ENCODE measurements around the gene KRT83.

The KRT83 gene

GRCh38 chr12:52341066-52341580 is 19.9 kb upstream of the KRT83 start:
- Histone ChIP-seq H3K14ac (ENCODE audit: low read length) (no peak overlapping the region), H4K91ac (ENCODE audit: low read depth, low read length, poor library complexity) (no peak overlapping the region), H3K27ac (replicated peaks; ENCODE audit: low read length) (no peak overlapping the region), H3K9ac (ENCODE audit: low read depth, low read length, poor library complexity) (no peak overlapping the region), H2BK5ac (ENCODE audit: low read length) (no peak overlapping the region), H3K18ac (ENCODE audit: low read length) (no peak overlapping the region), H2AK5ac (ENCODE audit: low read depth, low read length) (no peak overlapping the region), H3K4ac (ENCODE audit: low read length) (no peak overlapping the region), H2AFZ (ENCODE audit: low read length) (no peak overlapping the region), H2BK15ac (ENCODE audit: low read length) (no peak overlapping the region), H3K79me1 (ENCODE audit: low read depth, low read length) (no peaks in the 10 kb centered on the region), H3K4me2 (ENCODE audit: insufficient read depth, low read length, poor library complexity, severe bottlenecking) (no peak overlapping the region), H3K9me3 (replicated peaks in 1 of 2; ENCODE audit: control insufficient read depth in 2 of 2, insufficient read depth in 1 of 2, low read depth in 1 of 2, low read length in 2 of 2) (no peaks in the 10 kb centered on the region), H3K4me3 (ENCODE audit: low read length in 2 of 2) (no peak overlapping the region), H2BK12ac (ENCODE audit: low read length) (no peak overlapping the region), H3K4me1 (ENCODE audit: control insufficient read depth in 2 of 2, insufficient read depth in 1 of 2, low read depth in 1 of 2, low read length in 2 of 2) (peaks cover 0 to 2% of the 10 kb centered on the region in 2 donors), H2BK120ac (ENCODE audit: low read depth, low read length) (no peak overlapping the region), H3K36me3 (replicated peaks in 1 of 2; ENCODE audit: control insufficient read depth in 2 of 2, insufficient read depth in 2 of 2, low read length in 2 of 2) (no peaks in the 10 kb centered on the region), H3K27me3 (ENCODE audit: control insufficient read depth in 3 of 3, insufficient read depth in 3 of 3, low read depth in 1 of 3, low read length in 3 of 3) (peaks cover 0 to 4% (median 0%) of the 10 kb centered on the region in 3 experiments), H3K23ac (ENCODE audit: low read depth, low read length, poor library complexity) (no peak overlapping the region), H4K8ac (ENCODE audit: low read depth, low read length) (no peak overlapping the region)
- no peak for DNase-seq (ENCODE audit: low spot score)
- no CpG with 5 or more reads among the region's 14 CpGs for WGBS, 2 donors (ENCODE audit: extremely low coverage in 2 of 2, insufficient read length in 2 of 2, insufficient replicate concordance in 1 of 2)

- WGBS, 2 donors (ENCODE audit: extremely low coverage in 2 of 2, insufficient read length in 2 of 2, insufficient replicate concordance in 1 of 2), result no CpG with 5 or more reads among the region's 10 CpGs
Measured at GRCh38 chr12:52338241-52338960, 17.2 kb upstream of the KRT83 start.

GRCh38 chr12:52337054-52337453 is 15.9 kb upstream of the KRT83 start:
- Histone ChIP-seq H2AK5ac (ENCODE audit: low read depth, low read length) (no peak overlapping the region), H4K8ac (ENCODE audit: low read depth, low read length) (no peak overlapping the region), H2BK120ac (ENCODE audit: low read depth, low read length) (no peak overlapping the region), H2AFZ (ENCODE audit: low read length) (no peak overlapping the region), H3K14ac (ENCODE audit: low read length) (no peak overlapping the region), H2BK12ac (ENCODE audit: low read length) (no peak overlapping the region), H3K36me3 (replicated peaks in 1 of 2; ENCODE audit: control insufficient read depth in 2 of 2, insufficient read depth in 2 of 2, low read length in 2 of 2) (no peaks in the 10 kb centered on the region), H4K91ac (ENCODE audit: low read depth, low read length, poor library complexity) (no peak overlapping the region), H3K27me3 (ENCODE audit: control insufficient read depth in 3 of 3, insufficient read depth in 3 of 3, low read depth in 1 of 3, low read length in 3 of 3) (peaks cover 0 to 4% (median 0%) of the 10 kb centered on the region in 3 experiments), H2BK5ac (ENCODE audit: low read length) (no peak overlapping the region), H3K4me1 (ENCODE audit: control insufficient read depth in 2 of 2, insufficient read depth in 1 of 2, low read depth in 1 of 2, low read length in 2 of 2) (peaks cover 0 to 2% of the 10 kb centered on the region in 2 donors), H3K9me3 (replicated peaks in 1 of 2; ENCODE audit: control insufficient read depth in 2 of 2, insufficient read depth in 1 of 2, low read depth in 1 of 2, low read length in 2 of 2) (peaks cover 0 to 3% of the 10 kb centered on the region in 2 donors), H3K23ac (ENCODE audit: low read depth, low read length, poor library complexity) (no peak overlapping the region), H3K27ac (replicated peaks; ENCODE audit: low read length) (no peak overlapping the region), H2BK15ac (ENCODE audit: low read length) (no peak overlapping the region), H3K4me2 (ENCODE audit: insufficient read depth, low read length, poor library complexity, severe bottlenecking) (no peak overlapping the region), H3K18ac (ENCODE audit: low read length) (no peak overlapping the region), H3K9ac (ENCODE audit: low read depth, low read length, poor library complexity) (no peak overlapping the region), H3K4me3 (ENCODE audit: low read length in 2 of 2) (no peak overlapping the region), H3K4ac (ENCODE audit: low read length) (no peak overlapping the region), H3K79me1 (ENCODE audit: low read depth, low read length) (no peaks in the 10 kb centered on the region)
- no peak for DNase-seq (ENCODE audit: low spot score)
- WGBS, 2 donors (ENCODE audit: extremely low coverage in 2 of 2, insufficient read length in 2 of 2, insufficient replicate concordance in 1 of 2), result no CpG with 5 or more reads among the region's 1 CpG

More at GRCh38 chr12:52338241-52338960, 17.2 kb upstream of the KRT83 start:
- no peak overlapping the region for H3K14ac ChIP-seq (ENCODE audit: low read length)
- H3K27ac ChIP-seq (replicated peaks; ENCODE audit: low read length), result no peak overlapping the region
- no peak overlapping the region for H2AFZ ChIP-seq (ENCODE audit: low read length)
- peak overlapping the region; percentile 26 for H4K91ac ChIP-seq (ENCODE audit: low read depth, low read length, poor library complexity)
- peaks cover 0 to 2% of the 10 kb centered on the region in 2 donors for H3K4me1 ChIP-seq (ENCODE audit: control insufficient read depth in 2 of 2, insufficient read depth in 1 of 2, low read depth in 1 of 2, low read length in 2 of 2)
- H2BK12ac ChIP-seq (ENCODE audit: low read length), result no peak overlapping the region
- no peak overlapping the region for H2BK120ac ChIP-seq (ENCODE audit: low read depth, low read length)
- peaks cover 0 to 4% (median 0%) of the 10 kb centered on the region in 3 experiments for H3K27me3 ChIP-seq (ENCODE audit: control insufficient read depth in 3 of 3, insufficient read depth in 3 of 3, low read depth in 1 of 3, low read length in 3 of 3)
- no peak overlapping the region for H3K4me2 ChIP-seq (ENCODE audit: insufficient read depth, low read length, poor library complexity, severe bottlenecking)
- no peaks in the 10 kb centered on the region for H3K36me3 ChIP-seq (replicated peaks in 1 of 2; ENCODE audit: control insufficient read depth in 2 of 2, insufficient read depth in 2 of 2, low read length in 2 of 2)
- H2AK5ac ChIP-seq (ENCODE audit: low read depth, low read length), result no peak overlapping the region
- H3K18ac ChIP-seq (ENCODE audit: low read length), result no peak overlapping the region
- no peak overlapping the region for H3K23ac ChIP-seq (ENCODE audit: low read depth, low read length, poor library complexity)
- H2BK15ac ChIP-seq (ENCODE audit: low read length), result no peak overlapping the region
- no peak overlapping the region for H3K9ac ChIP-seq (ENCODE audit: low read depth, low read length, poor library complexity)
- no peak overlapping the region for H3K4me3 ChIP-seq (ENCODE audit: low read length in 2 of 2)
- H3K4ac ChIP-seq (ENCODE audit: low read length), result no peak overlapping the region
- H2BK5ac ChIP-seq (ENCODE audit: low read length), result no peak overlapping the region
- no peaks in the 10 kb centered on the region for H3K79me1 ChIP-seq (ENCODE audit: low read depth, low read length)
- H3K9me3 ChIP-seq (replicated peaks in 1 of 2; ENCODE audit: control insufficient read depth in 2 of 2, insufficient read depth in 1 of 2, low read depth in 1 of 2, low read length in 2 of 2), result peaks cover 0 to 3% of the 10 kb centered on the region in 2 donors
- DNase-seq (ENCODE audit: low spot score), result no peak
- no peak overlapping the region for H4K8ac ChIP-seq (ENCODE audit: low read depth, low read length)

- no peak overlapping the region for H3K27ac ChIP-seq (replicated peaks; ENCODE audit: low read length)
- H3K4ac ChIP-seq (ENCODE audit: low read length), result no peak overlapping the region
- H3K27me3 ChIP-seq (ENCODE audit: control insufficient read depth in 3 of 3, insufficient read depth in 3 of 3, low read depth in 1 of 3, low read length in 3 of 3), result peaks cover 0 to 4% (median 0%) of the 10 kb centered on the region in 3 experiments
- peaks cover 0 to 3% of the 10 kb centered on the region in 2 donors for H3K9me3 ChIP-seq (replicated peaks in 1 of 2; ENCODE audit: control insufficient read depth in 2 of 2, insufficient read depth in 1 of 2, low read depth in 1 of 2, low read length in 2 of 2)
- H3K36me3 ChIP-seq (replicated peaks in 1 of 2; ENCODE audit: control insufficient read depth in 2 of 2, insufficient read depth in 2 of 2, low read length in 2 of 2), result no peaks in the 10 kb centered on the region
- DNase-seq (ENCODE audit: low spot score), result no peak
- no peak overlapping the region for H4K91ac ChIP-seq (ENCODE audit: low read depth, low read length, poor library complexity)
- no peak overlapping the region for H3K4me2 ChIP-seq (ENCODE audit: insufficient read depth, low read length, poor library complexity, severe bottlenecking)
- no peak overlapping the region for H2BK120ac ChIP-seq (ENCODE audit: low read depth, low read length)
- no peak overlapping the region for H2BK5ac ChIP-seq (ENCODE audit: low read length)
- peaks cover 0 to 2% of the 10 kb centered on the region in 2 donors for H3K4me1 ChIP-seq (ENCODE audit: control insufficient read depth in 2 of 2, insufficient read depth in 1 of 2, low read depth in 1 of 2, low read length in 2 of 2)
- no peak overlapping the region for H3K9ac ChIP-seq (ENCODE audit: low read depth, low read length, poor library complexity)
- WGBS, 2 donors (ENCODE audit: extremely low coverage in 2 of 2, insufficient read length in 2 of 2, insufficient replicate concordance in 1 of 2), result no CpG with 5 or more reads among the region's 2 CpGs
- H2BK15ac ChIP-seq (ENCODE audit: low read length), result no peak overlapping the region
- no peak overlapping the region for H2AK5ac ChIP-seq (ENCODE audit: low read depth, low read length)
- H3K4me3 ChIP-seq (ENCODE audit: low read length in 2 of 2), result no peak overlapping the region
- H3K79me1 ChIP-seq (ENCODE audit: low read depth, low read length), result no peaks in the 10 kb centered on the region
- H2AFZ ChIP-seq (ENCODE audit: low read length), result no peak overlapping the region
- H3K23ac ChIP-seq (ENCODE audit: low read depth, low read length, poor library complexity), result no peak overlapping the region
- H3K14ac ChIP-seq (ENCODE audit: low read length), result no peak overlapping the region
- no peak overlapping the region for H4K8ac ChIP-seq (ENCODE audit: low read depth, low read length)
- H2BK12ac ChIP-seq (ENCODE audit: low read length), result no peak overlapping the region
- H3K18ac ChIP-seq (ENCODE audit: low read length), result no peak overlapping the region
Measured at GRCh38 chr12:52336641-52337040, 15.4 kb upstream of the KRT83 start.
